Hippocampal formation (tissue), 2 donors: Measurements from ENCODE around the gene ELL2.
"Not testable (repeated sequence)": the region's sequence is repeated elsewhere in the genome, so short reads cannot be mapped to it uniquely, and the experiment has no call there.

Experiments
- DNase-seq, 2 donors: peaks; one replicate each; lab custom pipeline; 2025; lab: John Stamatoyannopoulos, UW

ELL2 gene

DNA sequence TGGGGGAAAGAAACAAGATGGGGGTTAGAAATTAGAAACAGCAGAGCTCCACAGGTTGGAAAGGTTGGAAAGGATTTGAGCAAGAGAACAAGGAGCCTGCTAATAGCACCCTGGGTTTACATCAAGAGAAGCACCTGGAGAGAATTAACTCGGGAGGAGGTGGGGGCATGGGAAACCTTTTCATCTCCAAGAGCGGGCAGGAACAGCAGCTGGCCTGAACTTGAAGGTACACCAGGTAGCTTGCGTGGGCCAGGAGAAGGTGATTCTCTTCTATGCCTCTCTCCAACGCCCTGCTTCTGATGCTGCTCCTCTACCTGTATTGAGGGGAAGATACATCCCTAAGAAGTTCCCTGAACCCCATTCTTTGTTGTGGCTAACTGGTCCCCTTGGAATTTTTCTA, 102.0 kb downstream of the ELL2 start:
- no peak for DNase-seq

DNA sequence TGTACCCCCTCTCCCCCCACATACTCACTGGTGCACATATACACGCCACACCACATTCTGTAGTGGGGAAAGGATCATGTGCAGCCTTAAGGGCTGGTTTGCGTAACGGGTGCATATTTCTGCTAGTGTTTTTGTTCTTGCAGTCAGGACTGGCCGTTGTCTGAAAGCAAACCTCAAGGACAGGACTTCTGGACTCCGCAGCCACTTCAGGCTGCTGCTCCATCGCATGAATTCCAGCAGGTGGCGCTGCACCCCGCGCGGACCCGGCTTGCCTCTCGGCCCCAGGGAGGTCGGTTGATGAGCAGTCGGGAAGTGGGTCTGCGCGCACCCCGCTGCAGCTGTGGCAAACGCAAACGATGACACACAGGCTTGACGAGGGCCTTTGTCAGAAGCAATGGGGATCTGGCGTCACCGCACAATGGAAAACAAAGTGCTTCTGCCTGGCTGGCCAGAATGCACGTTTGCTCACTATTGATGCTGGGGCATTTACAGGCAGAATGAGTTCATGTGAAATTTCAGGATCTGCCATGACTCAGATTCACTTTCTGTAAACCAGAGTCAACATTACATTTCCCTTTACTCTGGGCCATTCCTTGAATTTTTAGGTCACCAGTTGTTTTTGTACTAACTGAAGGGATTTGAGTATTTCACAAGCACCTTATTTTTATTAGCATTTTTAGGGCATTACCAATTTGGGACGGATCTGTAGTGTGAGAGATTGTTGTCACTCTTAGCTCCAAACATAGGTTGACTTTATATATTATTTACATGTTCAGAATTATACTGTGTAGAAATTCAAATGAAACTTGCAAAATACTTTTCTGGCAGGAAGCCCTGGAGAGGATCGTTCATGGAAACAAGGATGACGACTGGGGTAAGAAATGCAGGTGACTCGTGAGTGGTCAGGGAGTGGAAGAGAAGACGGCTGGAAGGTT, 102.7 kb downstream of the ELL2 start:
- peak; percentile 91 to 97 for DNase-seq

DNA sequence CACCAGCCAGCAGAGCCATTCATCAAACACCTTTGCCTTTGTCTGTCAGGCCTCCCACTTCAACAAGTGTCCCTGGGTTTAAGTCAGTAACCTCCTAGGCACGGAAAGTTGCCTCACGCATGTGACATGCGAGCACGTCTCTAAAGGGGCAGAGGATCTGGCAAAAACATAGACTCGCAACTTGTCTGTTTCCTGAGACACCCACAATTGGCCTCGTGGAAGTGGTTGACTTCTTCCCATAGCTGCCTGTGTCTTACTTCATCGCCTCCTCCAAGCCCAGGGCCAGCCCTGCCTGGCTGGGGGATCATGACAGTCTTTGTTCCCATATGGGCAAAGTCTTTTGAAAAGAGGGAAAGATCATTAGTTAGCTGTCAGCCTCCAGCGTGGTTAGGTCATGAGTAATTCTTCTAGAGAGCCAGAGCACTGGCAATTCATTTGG, 103.6 kb downstream of the ELL2 start:
- DNase-seq: peak; percentile 27 to 33

DNA sequence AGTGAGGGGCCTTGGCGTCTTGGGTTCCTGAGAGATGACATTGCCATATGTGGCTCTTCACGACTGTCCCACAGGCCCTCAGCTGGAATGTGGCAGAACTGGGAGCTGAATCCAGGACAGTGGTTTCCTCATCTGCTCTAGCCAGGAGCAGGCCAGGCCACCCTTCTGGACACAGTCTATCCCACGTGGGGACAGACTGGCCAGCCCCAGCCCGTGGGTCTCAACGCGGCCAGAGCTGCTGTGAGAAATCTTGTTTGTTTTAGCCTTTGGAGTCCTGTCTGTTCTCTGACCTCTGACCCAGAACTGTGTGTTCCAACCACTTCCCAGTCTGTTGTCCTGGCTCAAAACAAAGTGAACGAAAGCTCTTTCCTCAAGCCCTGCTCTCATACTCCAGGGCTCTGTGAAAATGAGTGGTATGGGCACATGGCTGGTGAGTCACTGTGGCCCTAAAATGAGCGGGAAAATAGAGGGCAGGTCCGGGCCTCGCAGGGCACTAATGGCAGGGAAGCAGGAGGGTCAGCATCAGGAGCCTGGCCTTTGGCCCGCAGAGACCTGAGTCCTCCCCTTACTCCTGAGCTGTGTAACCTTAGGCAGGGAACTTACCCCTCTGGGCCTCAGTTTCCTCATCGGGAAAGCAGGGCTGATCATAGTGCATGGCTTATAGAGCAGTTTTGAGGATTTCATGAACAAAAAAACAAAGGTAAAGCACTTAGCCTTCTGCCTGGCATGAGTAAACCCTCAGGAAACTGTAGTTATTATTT, 104.3 kb downstream of the ELL2 start:
- DNase-seq: no peak

DNA sequence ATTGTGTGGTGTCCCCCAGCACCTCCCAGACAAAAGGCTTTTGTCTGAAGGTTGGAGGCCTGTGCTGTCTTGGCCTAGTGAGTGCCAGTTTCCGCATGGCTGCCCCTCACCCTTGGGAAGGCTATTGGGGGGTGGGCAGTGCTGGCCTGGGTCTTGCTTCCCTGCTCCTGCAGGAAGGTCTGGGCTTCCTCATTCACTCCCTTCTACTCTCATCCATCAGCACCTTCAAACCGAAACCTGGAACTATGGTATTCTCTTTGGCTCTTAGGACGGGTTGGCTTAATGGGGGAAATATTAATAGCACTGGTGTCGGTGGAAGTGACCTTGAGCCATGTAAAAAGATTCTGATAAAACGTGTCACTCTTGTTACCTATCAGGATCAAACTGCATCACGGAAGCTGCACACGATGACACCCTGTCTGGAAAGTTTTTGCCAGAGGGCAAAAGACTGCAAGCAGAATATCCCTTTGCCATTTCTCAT, 105.1 kb downstream of the ELL2 start:
- peak in 1 of 2 donors; percentile 25 for DNase-seq

DNA sequence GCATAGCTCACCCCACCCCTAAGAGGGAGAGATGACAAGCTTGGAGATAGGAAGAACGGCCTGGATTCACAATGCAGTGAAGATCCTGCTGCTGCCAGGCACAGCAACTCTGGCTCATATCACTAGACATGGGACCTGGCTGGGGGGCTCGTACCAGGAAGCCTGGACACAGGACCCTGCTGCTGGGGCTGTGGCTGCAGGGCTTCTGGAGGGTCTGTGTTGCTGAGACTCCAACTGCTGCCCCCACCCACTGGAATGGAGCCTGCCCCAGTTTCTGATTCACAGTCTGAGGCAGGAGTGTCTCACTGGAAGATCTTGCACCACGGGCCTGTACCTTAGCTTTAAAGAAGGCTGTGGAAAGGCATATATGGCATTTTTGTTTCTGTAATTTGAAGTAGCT, 108.2 kb downstream of the ELL2 start:
- DNase-seq: no peak

DNA sequence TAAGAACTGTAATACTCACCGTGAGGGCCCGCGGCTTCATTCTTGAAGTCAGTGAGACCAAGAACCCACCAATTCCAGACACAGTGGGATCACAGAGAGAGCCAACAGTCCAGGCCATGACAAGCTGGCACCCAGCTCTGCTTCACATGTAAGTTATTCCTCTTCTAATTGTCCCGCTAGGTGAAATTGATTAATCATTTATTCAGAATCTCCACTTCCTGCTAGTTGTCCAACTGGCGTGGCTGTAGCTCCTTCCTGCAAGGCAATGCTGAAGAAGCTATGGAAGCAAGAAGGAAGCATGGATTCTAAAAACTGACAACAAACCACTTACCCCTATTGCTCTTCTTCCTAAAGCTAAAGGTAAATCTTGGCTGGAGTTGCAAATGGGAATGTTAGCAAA, 109.1 kb downstream of the ELL2 start:
- DNase-seq: no peak

DNA sequence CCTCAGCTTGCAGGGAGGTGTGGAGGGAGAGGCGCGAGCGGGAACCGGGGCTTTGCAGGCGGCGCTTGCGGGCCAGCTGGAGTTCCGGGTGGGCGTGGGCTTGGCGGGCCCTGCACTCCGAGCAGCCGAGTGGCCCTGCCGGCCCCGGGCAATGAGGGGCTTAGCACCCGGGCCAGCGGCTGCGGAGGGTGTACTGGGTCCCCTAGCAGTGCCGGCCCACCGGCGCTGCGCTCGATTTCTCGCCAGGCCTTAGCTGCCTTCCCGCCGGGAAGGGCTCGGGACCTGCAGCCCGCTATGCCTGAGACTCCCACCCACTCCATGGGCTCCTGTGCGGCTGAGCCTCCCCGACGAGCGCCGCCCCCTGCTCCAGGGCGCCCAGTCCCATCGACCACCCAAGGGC, 110.5 kb downstream of the ELL2 start:
- not testable (repeated sequence) for DNase-seq

DNA sequence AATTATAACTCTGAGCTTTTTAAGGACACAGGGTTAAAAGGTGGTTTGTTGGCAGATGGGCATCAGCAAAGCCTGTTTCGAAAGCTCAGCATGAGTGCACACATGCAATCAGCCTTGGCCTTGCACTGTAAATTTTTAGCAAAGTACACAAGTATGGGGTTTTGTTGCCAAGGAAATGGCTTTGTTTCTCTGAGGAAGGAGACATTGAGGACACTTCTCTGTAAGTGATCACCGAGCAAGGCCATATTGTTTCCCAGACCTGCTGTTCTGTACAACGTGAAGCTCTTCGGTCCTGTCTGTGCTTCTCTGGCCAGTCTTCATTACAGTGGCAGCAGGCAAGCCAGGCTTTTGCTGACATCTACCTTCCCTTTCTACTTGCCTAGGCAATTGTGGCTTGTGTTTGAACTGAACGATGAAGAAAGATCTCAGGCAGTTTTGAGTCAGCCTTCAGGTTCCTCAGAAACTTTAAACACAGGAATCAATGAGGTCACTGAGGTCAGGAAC, 111.2 kb downstream of the ELL2 start:
- no peak for DNase-seq

DNA sequence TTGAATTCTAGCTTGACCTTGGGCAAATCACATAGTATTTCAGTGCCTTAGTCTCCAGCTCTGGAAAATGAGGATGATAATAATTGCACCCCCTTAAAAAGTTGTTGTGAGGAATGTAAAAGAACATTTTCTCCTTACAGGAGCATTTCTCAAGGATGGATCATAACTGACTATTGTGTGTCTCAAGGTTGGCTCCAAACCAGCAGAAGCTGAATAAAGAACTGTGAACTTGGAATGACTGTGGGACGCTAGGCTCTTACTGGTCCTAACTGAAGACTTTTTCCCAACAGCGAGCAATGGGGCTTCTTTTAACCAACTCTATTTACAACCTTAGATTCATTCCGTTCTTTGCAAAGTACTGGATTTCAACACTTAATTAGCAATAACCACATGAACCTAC, 113.0 kb downstream of the ELL2 start:
- DNase-seq: no peak

DNA sequence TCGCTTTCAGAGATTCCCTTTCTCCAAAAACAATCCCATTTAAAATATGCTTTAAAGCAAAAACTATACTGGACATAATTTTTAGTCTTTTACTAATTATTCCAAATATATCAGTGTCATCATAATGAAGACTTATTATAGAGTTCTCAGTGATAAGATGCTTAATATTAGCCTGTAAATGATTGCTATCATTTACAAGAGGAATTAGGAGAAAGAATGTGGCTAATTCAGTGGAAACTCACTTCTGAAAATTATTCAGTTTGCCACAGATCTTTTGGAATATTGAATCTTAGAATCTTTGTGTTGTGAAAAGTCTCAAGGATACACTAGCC, 114.4 kb downstream of the ELL2 start:
- no peak for DNase-seq

DNA sequence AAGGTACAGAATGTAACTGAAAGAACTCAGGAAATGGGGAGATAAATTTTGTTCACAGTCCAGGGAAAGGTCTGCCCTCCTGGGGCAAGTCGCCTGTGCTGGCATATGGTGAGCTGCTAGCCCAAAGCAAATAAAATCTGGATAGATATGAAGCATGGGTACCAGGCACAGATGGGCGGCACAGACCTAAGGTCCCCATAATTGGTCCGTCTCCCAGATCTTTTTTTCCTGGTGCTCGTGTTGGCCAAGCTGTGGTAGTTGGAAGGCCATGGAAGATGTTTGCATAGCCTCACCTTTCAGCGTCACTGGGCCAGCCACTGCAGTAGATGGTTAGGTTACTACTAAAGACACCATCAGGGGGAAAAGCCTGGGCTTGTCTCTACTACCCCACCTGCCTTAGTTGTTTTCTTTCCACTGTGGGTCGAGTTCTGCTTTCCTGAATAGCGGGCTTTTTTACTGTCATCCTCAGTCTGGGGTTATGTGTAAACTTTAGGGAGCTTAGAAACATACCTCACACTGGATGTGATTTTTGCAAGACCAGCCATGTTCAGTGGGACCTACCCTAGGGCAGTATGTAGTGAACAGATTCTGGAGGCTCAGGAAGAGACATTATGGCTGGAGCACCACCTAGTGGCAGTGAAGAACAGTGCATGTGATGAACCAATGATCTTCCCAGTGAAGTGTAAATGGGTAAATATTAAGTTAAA, 114.9 kb downstream of the ELL2 start:
- DNase-seq: peak; percentile 69 to 91

DNA sequence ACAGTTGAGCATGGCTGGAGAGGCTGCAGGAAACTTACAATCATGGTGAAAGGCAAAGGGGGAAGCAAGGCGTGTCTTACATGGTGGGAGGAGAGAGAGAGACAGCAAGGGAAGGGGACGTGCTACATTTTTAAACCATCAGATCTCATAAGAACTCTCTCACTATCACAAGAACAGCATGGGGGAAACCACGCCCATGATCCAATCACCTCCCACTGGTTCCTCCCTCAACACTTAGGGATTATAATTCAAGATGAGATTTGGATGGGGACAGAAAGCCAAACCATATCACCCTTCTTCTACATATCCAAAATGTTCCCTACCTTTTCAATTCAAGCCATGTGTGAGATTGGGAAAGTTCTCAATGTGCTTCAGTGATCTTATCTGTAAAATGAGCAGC, 116.3 kb downstream of the ELL2 start:
- no peak for DNase-seq

DNA sequence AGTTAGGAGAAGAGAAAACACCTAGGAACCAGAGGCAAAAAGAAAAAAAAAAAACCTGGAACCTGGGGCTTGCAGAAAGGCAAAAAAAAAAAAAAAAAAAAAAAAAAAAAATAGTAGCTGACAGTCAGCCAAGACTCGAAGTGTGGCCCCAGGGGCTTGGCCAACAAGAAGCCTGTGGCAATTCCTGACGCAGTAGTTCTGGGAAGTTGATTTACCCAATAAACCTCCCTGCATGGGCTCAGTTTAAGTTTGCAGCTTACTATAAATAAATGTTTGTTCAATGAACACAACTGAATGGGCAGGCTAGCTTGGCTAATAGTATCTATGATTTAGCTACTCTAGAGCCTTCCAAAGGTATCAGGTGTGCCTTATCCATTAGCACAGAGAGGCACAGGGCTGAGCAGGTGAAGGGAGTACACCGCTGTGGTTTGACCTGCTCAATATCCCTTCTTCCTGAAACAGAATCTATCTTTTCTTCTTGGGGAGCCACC, 117.9 kb downstream of the ELL2 start:
- DNase-seq: peak in 1 of 2 donors; percentile 34

DNA sequence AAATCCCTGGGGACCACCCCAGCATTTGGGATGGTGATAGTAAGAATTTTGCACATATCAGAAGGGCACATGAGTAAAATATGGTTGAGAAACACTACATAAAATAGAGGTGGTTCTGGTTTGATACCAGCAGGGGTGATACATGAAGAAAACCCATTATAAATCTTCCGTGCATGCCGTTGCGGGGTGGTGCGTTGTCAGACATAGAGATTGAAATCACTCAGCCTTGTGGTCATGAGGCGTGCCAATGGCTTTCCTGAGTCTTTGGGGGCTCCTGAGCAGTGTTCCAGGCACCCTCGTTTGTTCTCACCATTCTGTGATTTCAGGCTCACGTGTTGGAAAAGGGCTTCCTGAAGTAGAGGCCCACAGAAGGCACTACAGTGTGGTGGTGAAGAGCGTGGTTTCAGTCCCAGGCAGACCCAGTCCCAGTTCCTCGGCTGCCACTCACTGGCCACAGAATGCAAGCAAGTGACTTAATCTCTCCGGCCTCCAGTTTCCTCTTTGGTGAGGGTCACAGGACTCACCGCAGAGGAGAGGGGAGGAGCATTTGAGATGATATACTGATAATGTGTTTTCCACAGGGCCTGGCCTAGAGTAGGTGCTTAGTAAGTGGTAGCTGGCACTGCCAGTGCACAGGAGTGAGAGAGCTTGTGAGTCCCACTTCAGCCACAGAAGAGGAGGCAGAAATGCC, 118.7 kb downstream of the ELL2 start:
- peak in 1 of 2 donors; percentile 28 for DNase-seq

DNA sequence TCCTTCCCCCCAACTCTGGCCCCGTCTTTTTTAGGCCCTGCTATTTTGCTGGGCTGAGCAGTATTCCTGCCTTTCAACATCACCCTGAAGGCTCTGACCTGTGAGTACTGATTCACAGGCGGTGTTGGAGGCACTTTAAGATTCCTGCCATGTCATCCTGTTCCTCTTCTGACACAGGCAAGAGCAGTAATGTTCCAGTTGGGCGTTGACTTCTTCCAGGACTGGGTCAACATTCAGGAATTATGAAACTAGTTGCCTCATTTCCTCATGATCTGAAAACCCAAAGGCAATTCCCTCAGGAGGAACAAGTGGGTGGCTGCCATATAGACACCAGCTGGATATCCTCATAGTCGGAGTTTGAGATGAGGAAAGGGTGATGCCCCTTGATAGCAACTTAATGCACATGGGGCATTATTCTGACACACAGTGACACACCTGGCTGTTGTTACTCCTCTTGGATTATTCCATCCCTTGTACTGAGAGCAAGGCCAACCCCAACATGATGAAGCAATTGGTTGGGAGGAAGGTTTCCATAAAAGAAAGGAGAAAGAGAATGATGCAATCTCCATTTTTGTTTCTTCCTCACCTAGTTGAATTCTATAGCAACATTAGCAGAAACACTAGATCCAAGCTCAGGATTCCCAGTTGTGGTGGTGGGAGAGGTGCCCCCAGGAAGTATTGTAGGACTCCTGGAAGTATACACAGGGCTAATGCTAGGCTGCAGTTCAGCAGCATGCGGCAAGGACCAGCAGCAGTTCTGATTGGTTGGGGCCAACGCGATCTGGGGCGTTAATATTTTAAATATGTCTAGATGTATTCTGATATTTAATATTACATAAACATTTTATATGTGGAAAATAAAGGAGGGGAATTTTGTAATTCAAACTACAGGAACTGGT, 119.5 kb downstream of the ELL2 start:
- no peak for DNase-seq

DNA sequence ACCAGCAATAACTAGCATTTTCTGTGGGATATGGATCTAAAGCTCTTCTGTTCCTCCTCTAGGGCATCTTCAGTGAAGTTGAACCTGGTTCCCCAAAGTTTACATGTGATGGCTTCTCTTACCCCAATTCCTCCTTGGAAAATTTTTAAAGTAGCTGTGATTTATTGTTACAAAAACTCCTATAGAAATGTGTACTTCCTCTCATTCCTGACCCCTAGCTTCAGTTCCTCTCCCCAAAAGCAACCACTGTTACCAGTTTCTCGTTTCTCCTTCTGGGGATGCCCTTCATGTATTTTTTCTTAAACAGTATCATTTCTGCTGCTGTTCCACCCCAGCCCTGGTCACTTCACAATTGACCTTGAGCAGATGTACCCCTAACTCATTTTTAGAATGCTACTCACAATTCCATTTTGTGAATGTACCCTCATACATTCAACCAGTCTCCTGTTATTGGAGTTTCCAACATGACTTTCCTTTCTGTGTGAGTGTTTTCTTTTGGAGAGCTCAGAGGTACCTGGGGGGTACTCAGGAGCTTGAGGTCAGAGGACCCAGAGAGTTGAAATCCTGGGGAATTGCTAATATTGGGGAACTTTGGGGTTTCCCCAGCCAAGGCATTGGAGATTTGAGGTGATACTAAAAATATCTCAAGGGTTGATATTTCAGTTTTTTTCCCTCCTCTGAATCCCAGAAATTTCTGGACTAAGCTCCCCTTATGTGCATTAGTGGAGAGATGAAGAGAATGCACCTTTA, 120.5 kb downstream of the ELL2 start:
- no peak for DNase-seq

DNA sequence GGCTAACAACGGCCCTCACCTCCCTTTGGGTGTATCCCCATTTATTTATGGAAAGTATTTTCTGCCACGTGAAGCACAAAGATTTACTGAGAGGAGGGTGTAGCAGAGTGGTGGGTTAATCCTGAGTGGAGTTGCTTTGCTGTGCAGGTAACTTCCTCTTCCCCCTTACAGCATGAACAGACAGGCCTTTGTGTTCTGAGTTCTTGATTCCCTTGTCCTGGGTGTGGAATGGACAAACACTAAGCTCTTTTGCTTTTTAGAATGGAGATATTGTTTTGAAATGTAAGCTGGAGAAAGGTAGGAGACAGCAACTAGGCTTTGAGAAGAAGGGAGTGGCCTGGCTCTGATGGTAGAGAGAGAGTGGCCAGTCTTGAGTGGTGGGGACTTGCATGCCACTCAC, 122.0 kb downstream of the ELL2 start:
- no peak for DNase-seq

DNA sequence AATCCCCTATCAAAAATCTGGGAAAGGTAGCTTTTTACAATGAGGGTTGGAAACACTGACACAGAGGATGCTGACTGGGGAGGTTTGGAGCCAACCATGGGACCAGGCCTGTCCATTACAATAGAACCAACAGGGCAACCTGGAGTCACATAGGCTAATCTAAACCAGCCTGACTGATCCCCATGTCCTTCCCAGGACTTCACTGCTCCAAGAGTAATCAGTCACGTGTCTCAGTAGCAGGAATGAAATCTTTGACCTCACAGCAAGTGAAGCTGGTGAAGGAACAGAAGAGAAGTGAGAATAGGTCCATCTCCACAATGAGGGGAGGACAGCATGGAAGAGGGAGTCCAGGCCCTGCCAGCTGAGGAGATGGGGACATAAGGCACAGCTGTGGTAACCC, 123.1 kb downstream of the ELL2 start:
- no peak for DNase-seq
